RWPE1 (cell line): Measurements from ENCODE around the gene HOXD8.

Experiments
- CTCF ChIA-PET: fragments of 350-600 bp; sonication (Branson Sonifier 250); formaldehyde crosslinking; extraction: SDS; loops from one replicate; lab custom pipeline; 2021; lab: Yijun Ruan, JAX
- POLR2A ChIA-PET: fragments of 400-600 bp; formaldehyde crosslinking; extraction: SDS; loops from one replicate; lab custom pipeline; 2020; ENCODE audit warnings: antibody characterized with exemption; ENCODE audit not compliant: low non-redundant PET; lab: Yijun Ruan, JAX
- DNase-seq: peaks from one replicate; pipeline ENCODE4 v3.0.0; 2012; ENCODE audit warnings: low spot score
- H3K27ac ChIP-seq: fragments of 450-650 bp; 2 replicates; pipeline ENCODE4 v1.5.1; 2017
- TF ChIP-seq, protein P1 (sequence below): fragments of 450-650 bp; conservative IDR thresholded peaks from 2 replicates; pipeline ENCODE4 v1.5.1; 2017; ENCODE audit warnings: low read depth, mild to moderate bottlenecking

Gene HOXD8

DNA sequence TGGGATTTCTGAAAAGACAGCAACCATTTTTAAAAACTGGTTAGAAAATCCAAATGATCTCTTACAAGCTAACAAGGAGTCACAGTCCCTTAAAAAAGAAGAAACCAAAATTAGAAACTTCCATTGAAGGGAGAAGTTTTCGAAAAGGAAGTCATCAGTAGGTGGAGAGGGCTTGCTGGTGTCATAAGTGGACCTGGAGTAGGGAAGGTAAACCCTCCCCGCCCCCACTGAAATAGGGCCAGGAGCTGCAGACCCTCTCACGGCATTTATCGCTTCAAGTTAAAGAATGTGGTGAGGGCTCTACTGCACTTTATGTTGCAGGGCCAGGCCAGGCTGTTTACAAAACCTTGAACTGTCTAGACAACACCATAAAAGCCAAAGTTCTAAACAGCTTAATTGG is 19.6 kb upstream of the HOXD8 start:
- ChIA-PET CTCF (interaction anchor here (0.8 to 1.9 kb wide), 3 partner anchors 12 to 441 kb away, joined by 4 to 7 read pairs (median 6); no protein-coding TSS in a partner anchor), POLR2A (no interaction called here)
- TF ChIP-seq, protein P1, sequence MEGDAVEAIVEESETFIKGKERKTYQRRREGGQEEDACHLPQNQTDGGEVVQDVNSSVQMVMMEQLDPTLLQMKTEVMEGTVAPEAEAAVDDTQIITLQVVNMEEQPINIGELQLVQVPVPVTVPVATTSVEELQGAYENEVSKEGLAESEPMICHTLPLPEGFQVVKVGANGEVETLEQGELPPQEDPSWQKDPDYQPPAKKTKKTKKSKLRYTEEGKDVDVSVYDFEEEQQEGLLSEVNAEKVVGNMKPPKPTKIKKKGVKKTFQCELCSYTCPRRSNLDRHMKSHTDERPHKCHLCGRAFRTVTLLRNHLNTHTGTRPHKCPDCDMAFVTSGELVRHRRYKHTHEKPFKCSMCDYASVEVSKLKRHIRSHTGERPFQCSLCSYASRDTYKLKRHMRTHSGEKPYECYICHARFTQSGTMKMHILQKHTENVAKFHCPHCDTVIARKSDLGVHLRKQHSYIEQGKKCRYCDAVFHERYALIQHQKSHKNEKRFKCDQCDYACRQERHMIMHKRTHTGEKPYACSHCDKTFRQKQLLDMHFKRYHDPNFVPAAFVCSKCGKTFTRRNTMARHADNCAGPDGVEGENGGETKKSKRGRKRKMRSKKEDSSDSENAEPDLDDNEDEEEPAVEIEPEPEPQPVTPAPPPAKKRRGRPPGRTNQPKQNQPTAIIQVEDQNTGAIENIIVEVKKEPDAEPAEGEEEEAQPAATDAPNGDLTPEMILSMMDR, result no peak
- DNase-seq, result no peak
- no peak overlapping the region for H3K27ac ChIP-seq

DNA sequence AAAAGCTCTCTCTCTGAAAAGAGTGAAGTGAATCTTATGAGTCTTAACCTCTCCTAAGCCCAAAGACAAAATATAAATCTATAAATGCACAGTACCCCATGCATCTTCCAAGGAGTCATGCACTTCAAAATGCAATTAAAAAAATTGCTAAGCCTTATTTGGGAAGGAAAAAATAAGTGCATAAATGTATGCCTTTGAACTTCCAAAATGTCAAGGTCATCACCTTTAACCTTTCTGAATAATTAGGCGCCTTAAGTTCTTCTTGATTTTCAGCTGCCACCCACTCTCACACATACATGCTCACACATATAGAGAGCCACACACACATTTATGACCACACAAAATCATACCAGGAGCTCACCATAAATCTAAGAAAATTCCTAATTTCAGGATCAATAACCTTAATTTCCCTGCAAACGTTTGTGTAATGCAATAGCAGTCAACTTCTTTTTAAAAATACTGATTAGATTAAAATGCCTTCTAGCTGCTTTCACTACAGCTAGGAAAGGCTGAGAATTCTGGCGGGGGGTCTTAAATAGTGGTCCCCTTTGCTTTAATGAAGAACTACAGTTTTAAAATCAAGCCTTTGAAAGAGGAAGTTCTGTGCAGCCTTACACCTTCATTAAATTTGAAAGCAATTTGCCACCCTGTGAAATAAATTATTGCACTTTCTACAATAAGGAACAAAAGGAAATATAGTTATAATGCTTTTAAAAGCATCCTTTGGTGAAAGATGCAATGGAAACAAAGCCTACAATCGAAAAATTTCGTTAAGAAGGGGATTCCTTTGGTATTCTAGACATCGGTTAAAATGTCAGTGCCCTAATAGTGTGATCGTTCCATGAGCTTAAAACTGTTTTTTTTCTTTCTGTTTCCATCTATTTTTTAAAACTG is 18.8 kb upstream of the HOXD8 start:
- no peak overlapping the region for H3K27ac ChIP-seq
- TF ChIP-seq, protein P1, result no peak
- ChIA-PET POLR2A (no interaction called here), CTCF (interaction anchor here (0.6 to 1.9 kb wide), 6 partner anchors 11 to 444 kb away, joined by 3 to 7 read pairs (median 5); no protein-coding TSS in a partner anchor)
- DNase-seq, result no peak

DNA sequence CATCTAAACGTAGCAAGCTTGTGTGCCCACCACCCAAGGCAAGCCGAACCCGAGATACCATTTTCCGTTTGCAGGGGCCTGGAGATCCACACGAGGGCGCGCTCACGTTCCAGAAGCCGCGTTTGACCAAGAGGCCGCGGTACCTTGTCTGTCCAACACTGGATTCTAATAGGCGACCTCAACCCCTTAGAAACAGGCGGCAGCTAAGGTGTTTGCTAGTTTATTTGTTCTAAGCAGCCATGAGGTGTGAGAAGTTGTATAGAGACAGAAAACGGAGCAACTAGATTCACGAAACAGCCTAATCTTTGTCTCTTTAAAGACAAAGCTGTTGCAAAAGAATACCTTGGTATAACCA is 18.2 kb upstream of the HOXD8 start:
- TF ChIP-seq, protein P1, result peak; percentile 95
- no peak for DNase-seq
- CTCF ChIA-PET, result interaction anchor here (0.6 to 1.9 kb wide), 5 partner anchors 10 to 443 kb away, joined by 3 to 6 read pairs (median 4); no protein-coding TSS in a partner anchor
- POLR2A ChIA-PET, result no interaction called here
- H3K27ac ChIP-seq, result no peak overlapping the region

DNA sequence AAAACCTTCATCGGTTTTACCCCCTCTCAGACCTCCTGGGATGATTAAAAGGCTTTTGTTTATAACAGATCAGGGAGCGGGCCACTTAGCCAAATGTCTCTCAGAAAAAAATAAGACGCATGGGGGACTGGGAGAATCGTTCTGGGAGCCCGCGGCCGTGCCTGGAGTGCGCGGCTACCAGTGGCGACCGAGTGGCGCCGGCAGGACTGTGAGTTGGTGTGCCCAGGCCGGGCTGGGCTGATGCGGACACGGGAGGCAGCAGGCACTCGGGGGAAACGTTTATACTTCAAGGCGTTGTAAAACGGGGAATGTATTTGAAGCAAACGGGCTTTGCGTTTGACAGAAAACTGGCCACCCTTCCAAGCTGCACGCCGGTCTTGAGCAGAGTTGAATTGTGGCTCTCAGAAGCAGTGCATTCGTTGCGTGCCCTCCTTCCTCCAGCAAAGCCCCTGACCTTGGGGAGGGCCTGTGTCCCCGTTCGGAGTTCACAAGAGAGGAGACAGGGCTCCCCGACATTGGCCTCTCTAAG is 17.6 kb upstream of the HOXD8 start:
- TF ChIP-seq, protein P1, result no peak
- ChIA-PET CTCF (interaction anchor here (0.6 to 1.9 kb wide), 4 partner anchors 10 to 651 kb away, joined by 3 to 6 read pairs (median 3); no protein-coding TSS in a partner anchor), POLR2A (no interaction called here)
- H3K27ac ChIP-seq, result peak overlapping the region; percentile 33
- no peak for DNase-seq

DNA sequence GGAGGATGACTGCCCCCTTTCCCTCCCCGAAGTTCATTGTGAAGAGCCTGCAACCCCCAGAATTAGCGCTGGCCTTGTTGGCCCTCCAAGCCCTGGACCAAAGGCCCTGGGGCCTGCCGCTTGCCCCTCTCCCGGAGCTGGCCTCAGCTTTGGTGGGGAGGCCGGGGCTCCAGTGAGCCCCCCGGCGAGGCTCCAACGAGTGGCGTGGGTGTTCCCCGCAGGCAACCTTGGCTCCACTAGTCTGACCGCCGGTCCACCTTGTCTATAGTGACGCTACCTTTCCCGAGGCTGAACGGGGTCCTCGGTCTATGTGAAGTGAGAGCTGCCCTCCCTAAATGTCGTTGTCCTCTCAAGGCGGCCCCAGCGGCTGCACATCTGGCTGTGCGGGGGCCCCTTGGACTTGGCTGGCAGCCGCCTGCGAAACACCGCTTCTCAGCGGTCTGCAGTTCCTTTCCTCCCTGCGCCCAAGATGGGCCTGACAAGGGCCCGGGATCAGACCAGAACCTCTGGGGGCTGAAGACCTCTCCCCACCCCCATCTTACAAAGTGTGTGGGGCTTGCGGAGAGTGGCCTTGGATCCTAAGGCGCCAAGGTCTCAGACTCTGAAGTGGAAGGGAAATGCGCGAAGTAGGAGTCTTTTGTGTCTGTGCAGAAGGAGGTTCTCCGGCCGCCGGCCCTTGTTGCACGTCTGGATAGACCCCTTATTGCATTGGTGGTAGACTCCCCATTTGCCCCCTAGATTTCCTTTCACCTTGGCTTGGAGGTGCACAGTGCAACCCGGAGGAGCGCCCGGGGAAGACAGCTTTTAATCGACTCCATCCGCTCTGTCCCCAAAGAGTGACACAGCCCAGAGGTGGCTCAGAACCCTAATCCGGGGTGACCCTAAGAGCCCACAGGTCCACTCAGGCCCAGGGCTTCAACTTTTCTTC is 16.9 kb upstream of the HOXD8 start:
- TF ChIP-seq, protein P1, result no peak
- no peak for DNase-seq
- CTCF ChIA-PET, result interaction anchor here (0.6 to 0.7 kb wide), 2 partner anchors 15 to 651 kb away, joined by 3 read pairs; no protein-coding TSS in a partner anchor
- POLR2A ChIA-PET, result no interaction called here
- peak overlapping the region; percentile 33 for H3K27ac ChIP-seq
